ENCODE measurements around the gene EYA2. TPM values are rescaled to one million over a fixed set of nuclear protein-coding genes. Genes with fewer than 3 reads are reported as not detected.
"Not testable (repeated sequence)": the region's sequence is repeated elsewhere in the genome, so short reads cannot be mapped to it uniquely, and the experiment has no call there.

The EYA2 gene
- total RNA-seq, 2 experiments from 2014 or later: not detected

GRCh38 chr20:46960536-46960935, 65.9 kb downstream of the EYA2 start:
- intact Hi-C loops (cut with micrococcal nuclease): no loop called here
- H3K9me3 Mint-ChIP-seq: peaks cover 4% of the 10 kb centered on the region
- H3K27ac Mint-ChIP-seq: no peak overlapping the region
- no peaks in the 10 kb centered on the region for H3K4me1 Mint-ChIP-seq (ENCODE audit: low read depth)
- H3K27me3 Mint-ChIP-seq: peaks cover 6% of the 10 kb centered on the region
- ChIA-PET CTCF (no interaction called here), POLR2A (no interaction called here)
- no peak overlapping the region for H3K4me3 Mint-ChIP-seq
- no peak for TF ChIP-seq CTCF (IDR thresholded peaks at IDR 0.05)
- ATAC-seq (no peak), DNase-seq (no peak)
- no peaks in the 10 kb centered on the region for H3K36me3 Mint-ChIP-seq (ENCODE audit: low read depth)

- H3K27ac Mint-ChIP-seq; H3K36me3 Mint-ChIP-seq (ENCODE audit: low read depth); DNase-seq; H3K27me3 Mint-ChIP-seq; intact Hi-C loops (cut with micrococcal nuclease); CTCF ChIA-PET; H3K4me1 Mint-ChIP-seq (ENCODE audit: low read depth); POLR2A ChIA-PET; ATAC-seq; H3K9me3 Mint-ChIP-seq; H3K4me3 Mint-ChIP-seq: not testable (repeated sequence)
These were observed 67.3 kb downstream of the EYA2 start for GRCh38 chr20:46961968-46962367.

GRCh38 chr20:46962452-46963195, 68.0 kb downstream of the EYA2 start:
- intact Hi-C loops (cut with micrococcal nuclease): no loop called here
- no peaks in the 10 kb centered on the region for H3K9me3 Mint-ChIP-seq
- no peaks in the 10 kb centered on the region for H3K4me1 Mint-ChIP-seq (ENCODE audit: low read depth)
- TF ChIP-seq CTCF (IDR thresholded peaks at IDR 0.05): no peak
- no peak overlapping the region for H3K27ac Mint-ChIP-seq
- peaks cover 8% of the 10 kb centered on the region for H3K27me3 Mint-ChIP-seq
- H3K4me3 Mint-ChIP-seq: no peak overlapping the region
- ATAC-seq (no peak), DNase-seq (no peak)
- no peaks in the 10 kb centered on the region for H3K36me3 Mint-ChIP-seq (ENCODE audit: low read depth)
- ChIA-PET POLR2A (no interaction called here), CTCF (no interaction called here)

GRCh38 chr20:46963196-46963529, 68.5 kb downstream of the EYA2 start:
- Mint-ChIP-seq H3K27me3 (peaks cover 10% of the 10 kb centered on the region), H3K9me3 (no peaks in the 10 kb centered on the region)
- CTCF ChIA-PET: no interaction called here

GRCh38 chr20:46963758-46964617, 69.3 kb downstream of the EYA2 start:
- no peaks in the 10 kb centered on the region for H3K9me3 Mint-ChIP-seq
- H3K4me1 Mint-ChIP-seq (ENCODE audit: low read depth): no peaks in the 10 kb centered on the region
- H3K4me3 Mint-ChIP-seq: no peak overlapping the region
- peaks cover 14% of the 10 kb centered on the region for H3K27me3 Mint-ChIP-seq
- ATAC-seq: no peak
- ChIA-PET CTCF (no interaction called here), POLR2A (no interaction called here)
- intact Hi-C loops (cut with micrococcal nuclease): no loop called here
- no peak for DNase-seq
- no peak for TF ChIP-seq CTCF (IDR thresholded peaks at IDR 0.05)
- no peak overlapping the region for H3K27ac Mint-ChIP-seq
- no peaks in the 10 kb centered on the region for H3K36me3 Mint-ChIP-seq (ENCODE audit: low read depth)

More at GRCh38 chr20:46963196-46963529, 68.5 kb downstream of the EYA2 start:
- Mint-ChIP-seq H3K36me3 (ENCODE audit: low read depth) (no peaks in the 10 kb centered on the region), H3K27ac (no peak overlapping the region), H3K4me1 (ENCODE audit: low read depth) (no peaks in the 10 kb centered on the region), H3K4me3 (no peak overlapping the region)
- ATAC-seq (no peak), DNase-seq (no peak)
- intact Hi-C loops (cut with micrococcal nuclease): no loop called here
- TF ChIP-seq CTCF (IDR thresholded peaks at IDR 0.05): no peak
- POLR2A ChIA-PET: no interaction called here
